GM21367 (cell line): ENCODE results near the gene GTF3C5.
"Not testable (repeated sequence)": the region's sequence is repeated elsewhere in the genome, so short reads cannot be mapped to it uniquely, and the experiment has no call there.

Experiments
- ATAC-seq: cut with Tn5 transposase; IDR thresholded peaks from one replicate; pipeline ENCODE4 v1.9.1; 2021; ENCODE audit not compliant: unreplicated experiment

The GTF3C5 gene

DNA sequence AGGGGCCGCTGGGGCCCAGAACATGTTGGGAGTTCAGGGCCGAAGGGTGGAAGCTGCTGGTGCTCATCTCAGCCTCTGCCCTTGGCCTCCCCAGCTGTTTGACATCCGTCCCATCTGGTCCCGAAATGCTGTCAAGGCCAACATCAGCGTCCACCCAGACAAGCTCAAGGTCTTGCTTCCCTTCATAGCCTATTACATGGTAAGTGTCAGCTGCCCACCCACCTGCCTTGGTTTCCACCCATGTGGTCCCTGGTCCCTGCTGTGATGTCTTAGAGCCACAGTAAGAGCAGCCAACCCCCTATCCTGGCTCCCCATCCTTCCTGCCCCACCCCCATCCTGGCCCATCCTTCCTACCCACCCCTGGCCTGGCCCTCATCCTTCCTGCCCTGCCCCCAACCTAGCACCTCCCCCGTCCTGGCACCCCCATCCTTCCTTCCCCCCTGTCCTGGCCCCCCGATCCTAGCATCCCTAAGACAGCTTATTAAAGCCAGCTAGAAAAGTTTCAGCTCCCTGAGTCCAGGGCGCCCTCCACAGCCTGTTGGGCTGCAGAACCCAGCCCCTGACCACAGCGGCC is 21.3 kb downstream of the GTF3C5 start:
- no peak for ATAC-seq

DNA sequence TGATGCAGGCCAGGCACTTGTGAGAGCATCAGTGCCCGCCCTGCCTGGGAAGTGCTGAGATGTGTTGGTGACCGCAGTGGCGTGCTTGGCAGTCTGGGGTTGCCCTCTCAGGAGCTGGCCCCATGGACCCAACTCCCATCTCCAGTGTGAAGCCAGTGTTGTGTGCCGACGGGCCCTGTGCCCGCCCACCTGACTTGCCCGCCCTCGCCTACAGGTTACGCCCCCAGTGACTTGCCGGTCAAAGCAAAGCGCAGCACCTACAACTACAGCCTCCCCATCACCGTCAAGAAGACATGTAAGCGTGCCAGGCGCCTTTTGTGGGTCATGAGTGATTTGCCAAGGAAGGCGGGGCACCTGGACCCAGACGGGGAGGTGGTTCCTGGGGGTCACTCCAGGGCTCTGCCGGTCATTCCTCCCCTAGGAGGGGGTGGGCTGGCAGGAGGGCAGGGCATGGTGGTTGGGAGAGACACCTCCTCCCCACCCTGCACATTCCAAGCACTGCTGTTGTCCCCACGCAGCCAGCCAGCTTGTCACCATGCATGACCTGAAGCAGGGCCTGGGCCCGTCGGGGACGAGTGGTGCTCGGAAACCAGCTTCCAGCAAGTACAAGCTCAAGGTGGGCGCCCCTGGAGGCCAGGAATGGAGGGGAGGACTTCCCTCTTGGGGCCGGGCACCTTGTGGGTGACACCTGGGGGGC is 23.5 kb downstream of the GTF3C5 start:
- no peak for ATAC-seq

DNA sequence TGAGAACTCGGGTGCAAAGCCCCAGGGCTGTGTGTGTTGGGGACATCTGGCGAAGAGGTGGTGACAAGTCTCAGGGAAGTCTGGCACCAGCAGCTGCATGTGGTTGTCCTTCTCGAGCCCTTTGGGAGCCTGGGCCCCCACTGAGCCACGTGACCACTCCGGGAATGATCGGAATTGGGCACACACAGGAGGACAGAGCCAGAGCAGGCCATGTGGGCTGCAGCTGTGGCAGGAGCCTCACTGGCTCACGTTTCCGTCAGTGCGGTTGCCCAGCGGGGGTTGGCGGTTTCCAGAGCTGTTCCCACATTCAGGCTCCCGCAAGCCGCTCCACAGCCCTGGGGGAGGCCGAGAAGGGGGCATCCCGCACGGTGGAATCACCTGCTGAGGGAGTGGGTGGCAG is 24.2 kb downstream of the GTF3C5 start:
- ATAC-seq, result no peak

DNA sequence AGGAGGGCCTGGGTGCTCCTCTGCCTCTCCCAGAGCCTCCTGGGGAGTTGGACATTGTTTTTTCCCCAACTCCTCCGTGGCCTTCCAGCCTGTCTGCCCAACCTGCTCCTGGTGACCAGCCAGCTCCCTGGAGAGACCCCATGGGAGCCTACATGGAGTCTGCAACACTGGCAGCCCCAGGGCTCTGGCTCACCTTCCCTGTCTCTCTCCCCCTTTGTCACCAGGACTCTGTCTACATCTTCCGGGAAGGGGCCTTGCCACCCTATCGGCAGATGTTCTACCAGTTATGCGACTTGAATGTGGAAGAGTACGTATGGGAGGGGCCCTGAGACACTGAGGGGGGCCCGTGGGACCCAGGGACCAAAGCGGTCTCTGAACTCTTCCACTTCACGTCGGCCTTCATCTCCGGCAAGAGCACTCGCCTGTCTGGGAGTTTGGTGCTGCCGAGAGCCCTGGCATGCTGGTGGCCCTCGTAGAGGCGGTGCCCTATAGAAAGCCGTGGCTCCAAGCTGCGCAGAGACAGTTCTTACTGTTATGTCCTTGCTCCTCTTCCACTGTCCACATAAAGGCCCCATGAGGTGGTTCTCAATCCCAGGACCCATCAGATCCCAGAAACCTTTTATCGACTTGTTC is 25.1 kb downstream of the GTF3C5 start:
- no peak for ATAC-seq

DNA sequence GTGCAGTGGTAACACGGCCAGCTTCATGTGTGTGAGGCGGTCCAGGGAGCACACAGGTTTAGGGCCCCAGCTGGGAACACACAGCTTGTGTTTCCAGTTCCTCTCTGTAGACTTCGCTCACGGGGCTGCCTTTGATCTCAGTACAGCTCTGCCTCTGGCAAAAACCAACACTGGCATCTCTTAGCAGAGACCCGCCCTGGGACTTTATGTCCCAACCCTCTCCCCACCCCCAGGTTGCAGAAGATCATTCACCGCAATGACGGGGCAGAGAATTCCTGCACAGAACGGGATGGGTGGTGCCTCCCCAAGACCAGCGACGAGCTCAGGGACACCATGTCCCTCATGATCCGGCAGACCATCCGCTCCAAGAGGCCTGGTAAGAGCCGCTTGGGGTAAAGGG is 25.7 kb downstream of the GTF3C5 start:
- ATAC-seq, result no peak

DNA sequence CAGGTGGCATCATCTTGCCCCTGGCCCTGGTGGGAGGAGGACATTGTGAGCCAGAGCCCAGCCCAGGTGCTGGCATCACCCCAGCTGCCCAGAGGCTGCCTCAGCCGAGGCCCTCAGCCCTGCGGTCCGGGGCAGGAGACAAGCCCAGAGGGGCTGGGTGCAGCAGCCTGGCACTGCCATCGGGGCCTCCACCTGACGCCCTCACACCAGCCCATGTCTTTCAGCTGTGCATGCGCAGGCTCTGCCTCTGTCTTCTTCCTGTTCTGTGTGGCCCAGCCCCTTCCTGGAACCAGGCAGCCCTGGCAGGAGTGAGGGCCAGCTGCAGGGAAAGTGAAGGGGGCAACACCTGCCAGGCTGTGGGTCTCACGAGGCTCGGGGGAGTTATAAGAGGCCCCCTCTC is 26.2 kb downstream of the GTF3C5 start:
- no peak for ATAC-seq

DNA sequence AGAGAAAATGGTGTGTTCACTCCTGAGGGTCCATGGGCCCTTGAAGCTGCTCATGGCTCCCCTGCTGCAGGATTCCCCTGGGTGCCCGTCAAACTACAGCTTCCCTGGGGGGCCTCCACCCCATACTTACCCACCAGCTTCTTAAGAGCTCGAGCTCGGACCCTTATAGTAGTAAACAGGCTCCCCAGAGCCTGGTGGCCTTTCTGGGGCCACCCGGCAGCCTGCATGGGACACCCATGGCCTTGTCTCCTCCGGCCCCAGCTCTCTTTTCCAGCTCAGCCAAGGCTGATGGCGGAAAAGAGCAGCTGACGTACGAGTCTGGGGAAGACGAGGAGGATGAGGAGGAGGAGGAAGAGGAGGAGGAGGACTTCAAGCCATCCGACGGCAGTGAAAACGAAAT is 26.8 kb downstream of the GTF3C5 start:
- ATAC-seq, result no peak

DNA sequence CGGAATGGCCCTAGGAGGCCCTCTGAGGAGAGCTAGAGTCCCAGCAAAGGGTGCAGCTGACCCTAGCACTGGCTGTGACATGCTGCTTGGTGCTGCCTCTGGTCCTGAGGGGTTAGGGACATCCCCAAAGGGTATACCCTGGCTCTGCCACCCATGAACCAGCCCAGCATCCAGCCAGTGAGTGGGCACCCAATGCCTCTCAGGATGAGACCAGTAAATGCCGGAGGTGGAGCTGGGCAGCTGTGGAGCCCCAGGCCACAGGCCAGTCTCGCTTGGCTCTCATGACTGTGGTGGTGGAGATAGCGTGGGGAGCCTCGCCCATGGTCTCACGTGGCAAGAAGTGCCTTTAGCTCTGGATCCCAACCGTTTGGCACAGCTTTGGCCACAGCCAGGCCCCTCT is 27.3 kb downstream of the GTF3C5 start:
- ATAC-seq, result no peak

DNA sequence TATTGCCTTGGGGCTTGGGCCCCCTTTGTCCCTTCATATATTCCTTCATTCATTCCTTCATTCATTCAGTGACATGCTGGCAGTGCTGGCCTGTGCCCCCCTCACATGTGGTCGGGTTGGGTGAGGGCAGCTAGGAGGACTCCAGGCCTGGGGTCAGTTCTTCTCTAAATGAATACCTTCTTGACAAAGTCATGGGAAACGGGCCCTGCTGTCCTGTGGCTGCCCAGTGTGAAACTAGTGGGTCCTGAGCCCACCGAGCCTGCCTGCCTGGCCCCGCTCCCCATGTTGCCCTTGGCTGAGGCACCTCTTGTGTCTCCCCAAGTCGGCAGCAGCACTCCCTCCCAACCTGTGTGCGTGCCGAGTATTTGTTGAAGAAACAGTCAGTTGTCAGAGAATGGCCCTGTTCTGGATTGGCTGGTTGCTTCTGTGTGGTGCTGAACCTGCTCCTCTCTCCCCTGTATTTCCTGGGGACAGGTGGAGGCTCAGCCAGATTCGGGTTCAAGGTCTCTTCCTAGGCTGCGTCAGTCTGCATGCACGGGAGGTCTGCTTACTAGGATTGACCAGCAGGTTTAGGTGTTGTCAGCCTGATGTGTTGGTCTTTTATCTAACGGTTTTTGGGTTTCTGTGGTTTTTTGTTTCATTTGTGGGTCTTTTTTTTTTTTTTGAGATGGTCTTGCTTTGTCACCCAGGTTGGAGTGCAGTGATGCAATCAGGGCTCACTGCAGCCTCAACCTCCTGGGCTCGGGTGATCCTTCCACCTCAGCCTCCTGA is 27.9 kb downstream of the GTF3C5 start:
- no peak for ATAC-seq

DNA sequence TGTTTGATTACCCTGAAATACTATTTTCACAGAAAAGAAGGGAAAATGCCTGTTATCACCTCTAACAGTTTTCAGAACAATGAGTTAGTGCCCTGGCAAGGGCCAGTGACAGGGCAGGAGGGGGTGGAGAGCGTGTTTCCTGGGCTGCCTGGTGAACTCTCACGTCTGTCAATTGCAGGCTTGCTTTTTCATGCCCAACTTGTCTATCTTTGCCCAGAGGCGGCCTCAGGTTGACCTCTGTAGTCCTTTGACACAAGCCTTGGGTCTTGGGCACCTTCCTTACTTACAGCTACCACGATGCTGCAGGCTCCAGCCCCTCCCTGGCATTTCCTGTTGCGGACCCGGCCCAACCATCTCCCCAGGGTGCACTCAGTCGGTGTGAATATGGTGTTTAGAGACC is 28.8 kb downstream of the GTF3C5 start:
- ATAC-seq, result no peak

DNA sequence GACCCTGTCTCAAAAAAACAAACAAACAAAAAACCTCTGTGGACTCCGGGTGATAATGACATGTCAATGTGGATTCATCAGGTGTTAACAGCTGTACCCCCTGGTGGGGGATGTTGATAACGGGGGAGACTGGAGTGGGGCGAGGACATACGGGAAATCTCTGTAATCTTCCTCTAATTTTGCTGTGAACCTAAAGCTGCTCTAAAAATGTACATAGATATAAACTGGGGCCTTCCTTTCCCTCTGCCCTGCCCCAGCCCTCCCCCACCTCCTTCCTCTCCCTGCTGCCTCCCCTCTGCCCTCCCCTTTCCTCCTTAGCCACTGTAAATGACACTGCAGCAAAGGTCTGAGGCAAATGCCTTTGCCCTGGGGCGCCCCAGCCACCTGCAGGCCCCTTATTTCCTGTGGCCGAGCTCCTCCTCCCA is 29.6 kb downstream of the GTF3C5 start:
- no peak for ATAC-seq

DNA sequence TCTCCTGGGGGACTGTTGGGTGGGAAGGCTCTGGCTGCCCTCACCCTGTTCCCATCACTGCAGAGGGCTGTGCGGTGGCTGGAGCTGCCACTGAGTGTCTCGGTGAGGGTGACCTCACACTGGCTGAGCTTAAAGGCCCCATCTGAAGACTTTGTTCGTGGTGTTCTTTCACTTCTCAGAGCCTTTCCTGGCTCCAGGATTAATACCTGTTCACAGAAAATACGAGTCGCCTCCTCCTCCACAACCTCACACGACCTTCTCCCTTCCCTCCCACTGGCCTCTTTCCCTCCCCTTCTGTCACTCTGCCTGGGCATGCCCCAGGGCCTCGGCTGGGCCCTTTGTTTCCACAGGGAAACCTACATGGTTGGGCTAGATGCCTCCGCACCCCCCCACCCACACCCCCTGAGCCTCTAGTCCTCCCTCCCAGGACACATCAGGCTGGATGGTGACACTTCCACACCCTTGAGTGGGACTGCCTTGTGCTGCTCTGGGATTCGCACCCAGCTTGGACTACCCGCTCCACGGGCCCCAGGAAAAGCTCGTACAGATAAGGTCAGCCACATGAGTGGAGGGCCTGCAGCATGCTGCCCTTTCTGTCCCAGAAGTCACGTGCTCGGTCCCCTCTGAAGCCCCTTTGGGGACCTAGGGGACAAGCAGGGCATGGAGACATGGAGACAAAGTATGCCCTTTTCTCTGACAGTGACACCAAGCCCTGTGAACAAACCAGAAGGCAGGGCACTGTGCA is 30.4 kb downstream of the GTF3C5 start:
- ATAC-seq, result not testable (repeated sequence)

DNA sequence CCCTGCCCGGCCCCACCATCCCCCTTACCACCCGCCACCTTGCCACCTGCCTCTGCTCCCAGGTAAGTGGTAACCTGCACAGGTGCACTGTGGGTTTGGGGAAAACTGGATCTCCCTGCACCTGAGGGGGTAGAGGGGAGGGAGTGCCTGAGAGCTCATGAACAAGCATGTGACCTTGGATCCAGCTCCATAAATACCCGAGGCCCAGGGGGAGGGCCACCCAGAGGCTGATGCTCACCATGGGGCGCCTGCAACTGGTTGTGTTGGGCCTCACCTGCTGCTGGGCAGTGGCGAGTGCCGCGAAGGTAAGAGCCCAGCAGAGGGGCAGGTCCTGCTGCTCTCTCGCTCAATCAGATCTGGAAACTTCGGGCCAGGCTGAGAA is 31.0 kb downstream of the GTF3C5 start, which contains the start of gene CEL:
Gene CEL (plus strand): TSS at position 218 of the 382 bp plus-strand sequence. CDS start 22 bp downstream, at position 240.
- ATAC-seq, result not testable (repeated sequence)

DNA sequence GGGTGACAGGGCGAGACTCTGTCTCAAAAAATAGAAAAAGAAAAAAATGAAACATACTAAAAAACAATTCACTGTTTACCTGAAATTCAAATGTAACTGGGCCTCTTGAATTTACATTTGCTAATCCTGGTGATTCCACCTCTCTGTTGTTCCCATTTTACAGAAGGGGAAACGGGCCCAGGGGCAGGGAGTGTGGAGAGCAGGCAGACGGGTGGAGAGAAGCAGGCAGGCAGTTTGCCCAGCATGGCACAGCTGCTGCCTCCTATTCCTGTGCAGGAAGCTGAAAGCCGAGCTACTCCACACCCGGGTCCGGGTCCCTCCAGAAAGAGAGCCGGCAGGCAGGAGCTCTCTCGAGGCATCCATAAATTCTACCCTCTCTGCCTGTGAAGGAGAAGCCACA is 31.8 kb downstream of the GTF3C5 start:
- not testable (repeated sequence) for ATAC-seq

DNA sequence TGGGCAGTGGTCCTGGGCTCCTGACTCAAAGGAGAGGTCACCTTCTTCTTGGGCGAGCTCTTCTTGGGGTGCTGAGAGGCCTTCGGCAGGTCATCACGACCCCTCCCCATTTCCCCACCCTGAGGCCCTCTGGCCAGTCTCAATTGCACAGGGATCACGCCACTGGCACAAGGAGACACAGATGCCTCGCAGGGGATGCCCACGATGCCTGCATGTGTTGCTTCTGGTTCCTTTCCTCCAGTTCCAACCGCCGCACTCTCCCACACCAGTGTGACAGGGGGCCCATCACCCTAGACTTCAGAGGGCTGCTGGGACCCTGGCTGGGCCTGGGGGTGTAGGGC is 32.3 kb downstream of the GTF3C5 start:
- no peak for ATAC-seq

DNA sequence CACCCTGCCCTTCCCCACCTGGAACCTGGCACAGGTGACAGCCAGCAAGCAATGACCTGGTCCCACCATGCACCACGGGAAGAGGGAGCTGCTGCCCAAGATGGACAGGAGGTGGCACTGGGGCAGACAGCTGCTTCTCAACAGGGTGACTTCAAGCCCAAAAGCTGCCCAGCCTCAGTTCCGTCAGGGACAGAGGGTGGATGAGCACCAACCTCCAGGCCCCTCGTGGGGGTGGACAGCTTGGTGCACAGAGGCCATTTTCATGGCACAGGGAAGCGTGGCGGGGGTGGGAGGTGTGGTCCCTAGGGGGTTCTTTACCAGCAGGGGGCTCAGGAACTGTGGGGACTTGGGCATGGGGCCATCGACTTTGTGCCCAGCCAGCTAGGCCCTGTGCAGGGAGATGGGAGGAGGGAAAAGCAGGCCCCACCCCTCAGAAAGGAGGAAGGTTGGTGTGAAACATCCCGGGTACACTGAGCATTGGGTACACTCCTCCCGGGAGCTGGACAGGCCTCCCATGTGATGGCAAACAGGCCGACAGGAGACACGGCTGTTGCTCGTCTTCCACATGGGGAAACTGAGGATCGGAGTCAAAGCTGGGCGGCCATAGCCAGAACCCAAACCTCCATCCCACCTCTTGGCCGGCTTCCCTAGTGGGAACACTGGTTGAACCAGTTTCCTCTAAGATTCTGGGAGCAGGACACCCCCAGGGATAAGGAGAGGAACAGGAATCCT is 32.9 kb downstream of the GTF3C5 start:
- no peak for ATAC-seq

DNA sequence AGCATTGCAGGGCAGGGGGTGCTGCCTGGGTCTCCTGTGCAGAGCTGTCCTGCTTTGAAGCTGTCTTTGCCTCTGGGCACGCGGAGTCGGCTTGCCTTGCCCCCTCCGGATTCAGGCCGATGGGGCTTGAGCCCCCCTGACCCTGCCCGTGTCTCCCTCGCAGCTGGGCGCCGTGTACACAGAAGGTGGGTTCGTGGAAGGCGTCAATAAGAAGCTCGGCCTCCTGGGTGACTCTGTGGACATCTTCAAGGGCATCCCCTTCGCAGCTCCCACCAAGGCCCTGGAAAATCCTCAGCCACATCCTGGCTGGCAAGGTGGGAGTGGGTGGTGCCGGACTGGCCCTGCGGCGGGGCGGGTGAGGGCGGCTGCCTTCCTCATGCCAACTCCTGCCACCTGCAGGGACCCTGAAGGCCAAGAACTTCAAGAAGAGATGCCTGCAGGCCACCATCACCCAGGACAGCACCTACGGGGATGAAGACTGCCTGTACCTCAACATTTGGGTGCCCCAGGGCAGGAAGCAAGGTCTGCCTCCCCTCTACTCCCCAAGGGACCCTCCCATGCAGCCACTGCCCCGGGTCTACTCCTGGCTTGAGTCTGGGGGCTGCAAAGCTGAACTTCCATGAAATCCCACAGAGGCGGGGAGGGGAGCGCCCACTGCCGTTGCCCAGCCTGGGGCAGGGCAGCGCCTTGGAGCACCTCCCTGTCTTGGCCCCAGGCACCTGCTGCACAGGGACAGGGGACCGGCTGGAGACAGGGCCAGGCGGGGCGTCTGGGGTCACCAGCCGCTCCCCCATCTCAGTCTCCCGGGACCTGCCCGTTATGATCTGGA is 33.7 kb downstream of the GTF3C5 start:
- ATAC-seq, result no peak

DNA sequence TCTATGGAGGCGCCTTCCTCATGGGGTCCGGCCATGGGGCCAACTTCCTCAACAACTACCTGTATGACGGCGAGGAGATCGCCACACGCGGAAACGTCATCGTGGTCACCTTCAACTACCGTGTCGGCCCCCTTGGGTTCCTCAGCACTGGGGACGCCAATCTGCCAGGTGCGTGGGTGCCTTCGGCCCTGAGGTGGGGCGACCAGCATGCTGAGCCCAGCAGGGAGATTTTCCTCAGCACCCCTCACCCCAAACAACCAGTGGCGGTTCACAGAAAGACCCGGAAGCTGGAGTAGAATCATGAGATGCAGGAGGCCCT is 34.2 kb downstream of the GTF3C5 start:
- no peak for ATAC-seq

DNA sequence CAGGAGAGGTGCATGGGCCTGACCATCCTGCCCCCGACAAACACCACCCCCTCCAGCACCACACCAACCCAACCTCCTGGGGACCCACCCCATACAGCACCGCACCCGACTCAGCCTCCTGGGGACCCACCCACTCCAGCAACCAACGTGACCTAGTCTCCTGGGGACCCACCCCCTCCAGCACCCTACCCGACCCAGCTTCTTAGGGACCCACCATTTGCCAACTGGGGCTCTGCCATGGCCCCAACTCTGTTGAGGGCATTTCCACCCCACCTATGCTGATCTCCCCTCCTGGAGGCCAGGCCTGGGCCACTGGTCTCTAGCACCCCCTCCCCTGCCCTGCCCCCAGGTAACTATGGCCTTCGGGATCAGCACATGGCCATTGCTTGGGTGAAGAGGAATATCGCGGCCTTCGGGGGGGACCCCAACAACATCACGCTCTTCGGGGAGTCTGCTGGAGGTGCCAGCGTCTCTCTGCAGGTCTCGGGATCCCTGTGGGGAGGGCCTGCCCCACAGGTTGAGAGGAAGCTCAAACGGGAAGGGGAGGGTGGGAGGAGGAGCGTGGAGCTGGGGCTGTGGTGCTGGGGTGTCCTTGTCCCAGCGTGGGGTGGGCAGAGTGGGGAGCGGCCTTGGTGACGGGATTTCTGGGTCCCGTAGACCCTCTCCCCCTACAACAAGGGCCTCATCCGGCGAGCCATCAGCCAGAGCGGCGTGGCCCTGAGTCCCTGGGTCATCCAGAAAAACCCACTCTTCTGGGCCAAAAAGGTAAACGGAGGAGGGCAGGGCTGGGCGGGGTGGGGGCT is 35.6 kb downstream of the GTF3C5 start:
- ATAC-seq, result no peak
